Measurements from ENCODE around the gene ARHGAP28. TPM values are rescaled to one million over a fixed set of nuclear protein-coding genes. Genes with fewer than 3 reads are reported as not detected.

ARHGAP28 gene
- total RNA-seq, 3 donors from 2014 or later = 2.0 to 6.8 (median 2.6) TPM

- DNase-seq (no peak), ATAC-seq (no peak)
- Histone ChIP-seq H3K36me3 (ENCODE audit: low read depth) (no peaks in the 10 kb centered on the region), H3K4me3 (no peak overlapping the region), H3K4me1 (ENCODE audit: low read depth) (no peaks in the 10 kb centered on the region), H3K9me3 (no peaks in the 10 kb centered on the region)
- intact Hi-C loops (cut with DNase I, micrococcal nuclease) = no loop called here
- no peak for TF ChIP-seq CTCF (IDR thresholded peaks at IDR 0.05)
Measured at GRCh38 chr18:6748241-6748640, 18.7 kb downstream of the ARHGAP28 start.

- no peaks in the 10 kb centered on the region for H3K9me3 ChIP-seq
- intact Hi-C loops (cut with DNase I, micrococcal nuclease) = no loop called here
- H3K4me3 ChIP-seq = no peak overlapping the region
- H3K4me1 ChIP-seq (ENCODE audit: low read depth) = no peaks in the 10 kb centered on the region
- ATAC-seq = no peak
- no peak for TF ChIP-seq CTCF (IDR thresholded peaks at IDR 0.05)
- no peaks in the 10 kb centered on the region for H3K36me3 ChIP-seq (ENCODE audit: low read depth)
- DNase-seq = no peak
Measured at GRCh38 chr18:6750411-6750810, 20.9 kb downstream of the ARHGAP28 start.

GRCh38 chr18:6751222-6751621, 21.7 kb downstream of the ARHGAP28 start:
- Histone ChIP-seq H3K4me1 (ENCODE audit: low read depth) (no peaks in the 10 kb centered on the region), H3K4me3 (no peak overlapping the region), H3K36me3 (ENCODE audit: low read depth) (no peaks in the 10 kb centered on the region), H3K9me3 (no peaks in the 10 kb centered on the region)
- intact Hi-C loops (cut with DNase I, micrococcal nuclease) = no loop called here
- DNase-seq = no peak
- no peak for TF ChIP-seq CTCF (IDR thresholded peaks at IDR 0.05)
- ATAC-seq = no peak

GRCh38 chr18:6752202-6752860, 22.8 kb downstream of the ARHGAP28 start:
- no peak for TF ChIP-seq CTCF (IDR thresholded peaks at IDR 0.05)

GRCh38 chr18:6755107-6755506, 25.6 kb downstream of the ARHGAP28 start:
- DNase-seq = no peak
- TF ChIP-seq CTCF (IDR thresholded peaks at IDR 0.05) = no peak
- H3K9me3 ChIP-seq = no peaks in the 10 kb centered on the region
- no peaks in the 10 kb centered on the region for H3K36me3 ChIP-seq (ENCODE audit: low read depth)
- no peaks in the 10 kb centered on the region for H3K4me1 ChIP-seq (ENCODE audit: low read depth)
- no peak for ATAC-seq
- H3K4me3 ChIP-seq = no peak overlapping the region
- intact Hi-C loops (cut with DNase I, micrococcal nuclease) = no loop called here

More at GRCh38 chr18:6752202-6752860, 22.8 kb downstream of the ARHGAP28 start:
- intact Hi-C loops (cut with DNase I, micrococcal nuclease) = no loop called here
- no peak for DNase-seq
- H3K9me3 ChIP-seq = no peaks in the 10 kb centered on the region
- no peak overlapping the region for H3K4me3 ChIP-seq
- H3K4me1 ChIP-seq (ENCODE audit: low read depth) = no peaks in the 10 kb centered on the region
- ATAC-seq = peak; percentile 16
- H3K36me3 ChIP-seq (ENCODE audit: low read depth) = no peaks in the 10 kb centered on the region

GRCh38 chr18:6757931-6758330, 28.4 kb downstream of the ARHGAP28 start:
- ATAC-seq = no peak
- no peaks in the 10 kb centered on the region for H3K4me1 ChIP-seq (ENCODE audit: low read depth)
- intact Hi-C loops (cut with DNase I, micrococcal nuclease) = no loop called here
- no peak overlapping the region for H3K4me3 ChIP-seq
- no peak for TF ChIP-seq CTCF (IDR thresholded peaks at IDR 0.05)
- DNase-seq = no peak
- no peaks in the 10 kb centered on the region for H3K9me3 ChIP-seq
- H3K36me3 ChIP-seq (ENCODE audit: low read depth) = no peaks in the 10 kb centered on the region

Measured in mucosa of descending colon (tissue), 3 donors.